PC-9 (cell line): ENCODE data around the gene GPBP1. TPM values are rescaled to one million over a fixed set of nuclear protein-coding genes. Genes with fewer than 3 reads are reported as not detected.

Source experiments
- BruUV-seq: library from RNA; stranded (reverse); fragments of 400-500 nt; replicated peaks from 2 replicates; lab custom pipeline; 2021; lab: Mats Ljungman, UMichigan
- CTCF ChIA-PET: fragments of 300-600 bp; sonication (Branson Sonifier 250); formaldehyde crosslinking; loops from one replicate; lab custom pipeline; 2022; ENCODE audit warnings: antibody characterized with exemption; lab: Charles Lee
- POLR2A ChIA-PET: fragments of 300-600 bp; sonication (Branson Sonifier 250); formaldehyde crosslinking; loops from one replicate; lab custom pipeline; 2022; ENCODE audit warnings: antibody characterized with exemption; ENCODE audit not compliant: unreplicated experiment; lab: Charles Lee
- DNase-seq, 2 experiments: peaks; one replicate each; pipeline versions ENCODE4 v3.0.0 to v3.0.0-alpha.2; 2015 to 2022; ENCODE audit warnings: mixed read lengths in 1 of 2
- H2AFZ ChIP-seq: fragments of 200-600 bp; sonication (generic); 2 replicates; pipeline ENCODE4 v1.8.1; 2017; ENCODE audit warnings: antibody characterized with exemption
- H3F3A ChIP-seq: fragments of 200-600 bp; sonication (generic); 2 replicates; pipeline ENCODE4 v1.8.1; 2017; ENCODE audit warnings: antibody characterized with exemption, mild to moderate bottlenecking, low read depth; ENCODE audit not compliant: insufficient read depth
- H3K27ac ChIP-seq: fragments of 200-600 bp; sonication (generic); 2 replicates; pipeline ENCODE4 v1.6.1; 2016; ENCODE audit warnings: mixed run types
- H3K27me3 ChIP-seq: fragments of 200-600 bp; sonication (generic); 2 replicates; pipeline ENCODE4 v1.6.1; 2016; ENCODE audit warnings: low read depth, mixed run types; ENCODE audit not compliant: insufficient read depth
- H3K36me3 ChIP-seq: fragments of 200-600 bp; sonication (generic); 2 replicates; pipeline ENCODE4 v1.6.1; 2016; ENCODE audit warnings: low read depth, mixed run types
- H3K4me1 ChIP-seq: fragments of 200-600 bp; sonication (generic); replicated peaks from 2 replicates; pipeline ENCODE4 v1.6.1; 2016; ENCODE audit warnings: mixed run types; ENCODE audit not compliant: insufficient read depth
- H3K4me2 ChIP-seq: fragments of 200-600 bp; sonication (generic); 2 replicates; pipeline ENCODE4 v1.6.1; 2017; ENCODE audit warnings: mixed run types
- H3K4me3 ChIP-seq: fragments of 200-600 bp; sonication (generic); 2 replicates; pipeline ENCODE4 v1.6.1; 2016; ENCODE audit warnings: mixed run types
- H3K79me2 ChIP-seq: fragments of 200-600 bp; sonication (generic); 2 replicates; pipeline ENCODE4 v1.6.1; 2017; ENCODE audit warnings: low read depth, mixed run types
- H3K9me2 ChIP-seq: fragments of 200-600 bp; sonication (generic); 2 replicates; pipeline ENCODE4 v1.8.1; 2017; ENCODE audit warnings: mild to moderate bottlenecking; ENCODE audit not compliant: insufficient read depth
- H3K9me3 ChIP-seq: fragments of 200-600 bp; sonication (generic); 2 replicates; pipeline ENCODE4 v1.8.1; 2016; ENCODE audit warnings: low read depth; ENCODE audit not compliant: insufficient read depth
- H4K20me1 ChIP-seq: fragments of 200-600 bp; sonication (generic); 2 replicates; pipeline ENCODE4 v1.8.1; 2017; ENCODE audit not compliant: insufficient read depth
- CTCF ChIP-seq: fragments of 200-600 bp; sonication (generic); conservative IDR thresholded peaks from 2 replicates; pipeline ENCODE4 v1.6.1; 2017; ENCODE audit warnings: mixed run types, antibody characterized with exemption, mild to moderate bottlenecking, moderate library complexity
- EZH2 ChIP-seq: fragments of 200-600 bp; sonication (generic); IDR thresholded peaks from 2 replicates; pipeline ENCODE4 v1.8.0; 2017; ENCODE audit warnings: antibody characterized with exemption, low read depth
- intact Hi-C: fragments of 100-400 bp; cut with micrococcal nuclease; formaldehyde crosslinking; loops from one replicate; pipeline ENCODE4 v1.10.0; 2022; ENCODE audit not compliant: unreplicated experiment
- total RNA-seq: library from RNA; stranded (reverse); gene quantifications from 2 replicates; pipeline ENCODE4 v1.2.3, GENCODE V29; 2021

GPBP1 gene
- total RNA-seq, 1 experiment from 2014 or later, result 75.0 TPM

GRCh38 chr5:57137401-57137800 lies 36.5 kb upstream of the GPBP1 start:
- Histone ChIP-seq H3F3A (no peaks in the 10 kb centered on the region), H3K4me3 (no peak overlapping the region), H3K9me3 (no peaks in the 10 kb centered on the region), H3K9me2 (no peaks in the 10 kb centered on the region), H3K79me2 (no peaks in the 10 kb centered on the region), H4K20me1 (no peaks in the 10 kb centered on the region), H3K27ac (no peak overlapping the region), H3K4me2 (no peak overlapping the region), H2AFZ (no peak overlapping the region), H3K36me3 (no peaks in the 10 kb centered on the region), H3K4me1 (no peaks in the 10 kb centered on the region), H3K27me3 (no peaks in the 10 kb centered on the region)
- intact Hi-C loops, result loop anchor here (5.0 kb wide), 1 partner anchor 140 kb away; no protein-coding TSS in a partner anchor
- BruUV-seq, result no TSS peak
- POLR2A ChIA-PET, result interaction anchor here (0.6 to 0.7 kb wide), 2 partner anchors 99 to 531 kb away, joined by 6 to 7 read pairs; no protein-coding TSS in a partner anchor
- no peak for TF ChIP-seq CTCF
- TF ChIP-seq EZH2, result no peak
- CTCF ChIA-PET, result interaction anchor here (0.5 to 1.2 kb wide), 5 partner anchors 9 to 642 kb away, joined by 3 to 9 read pairs (median 4); no protein-coding TSS in a partner anchor
- no peak for DNase-seq

GRCh38 chr5:57152316-57152715 lies 21.5 kb upstream of the GPBP1 start:
- no peaks in the 10 kb centered on the region for H3F3A ChIP-seq
- H3K9me3 ChIP-seq, result peaks cover 4% of the 10 kb centered on the region; the same call in 1 of the 2 replicates
- ChIA-PET CTCF (no interaction called here), POLR2A (no interaction called here)
- no peaks in the 10 kb centered on the region for H3K27me3 ChIP-seq
- no peaks in the 10 kb centered on the region for H3K36me3 ChIP-seq
- H3K9me2 ChIP-seq, result no peaks in the 10 kb centered on the region
- H3K4me2 ChIP-seq, result no peak overlapping the region
- BruUV-seq, result no TSS peak
- no peaks in the 10 kb centered on the region for H4K20me1 ChIP-seq
- no peak for TF ChIP-seq EZH2
- no peak for TF ChIP-seq CTCF
- no peak for DNase-seq
- H3K79me2 ChIP-seq, result no peaks in the 10 kb centered on the region
- no peak overlapping the region for H3K4me3 ChIP-seq
- H2AFZ ChIP-seq, result no peak overlapping the region
- intact Hi-C loops, result no loop called here
- H3K27ac ChIP-seq, result no peak overlapping the region
- no peaks in the 10 kb centered on the region for H3K4me1 ChIP-seq

GRCh38 chr5:57155033-57155432 lies 18.8 kb upstream of the GPBP1 start:
- TF ChIP-seq CTCF (no peak), EZH2 (no peak)
- H2AFZ ChIP-seq, result no peak overlapping the region
- no peak overlapping the region for H3K4me2 ChIP-seq
- ChIA-PET POLR2A (no interaction called here), CTCF (no interaction called here)
- intact Hi-C loops, result no loop called here
- no peak overlapping the region for H3K27ac ChIP-seq
- no peaks in the 10 kb centered on the region for H3K36me3 ChIP-seq
- no TSS peak for BruUV-seq
- no peak for DNase-seq
- no peaks in the 10 kb centered on the region for H3K4me1 ChIP-seq
- peaks cover 14% of the 10 kb centered on the region for H3K9me3 ChIP-seq
- H3K79me2 ChIP-seq, result no peaks in the 10 kb centered on the region
- H3F3A ChIP-seq, result no peaks in the 10 kb centered on the region
- no peaks in the 10 kb centered on the region for H3K27me3 ChIP-seq
- H4K20me1 ChIP-seq, result no peaks in the 10 kb centered on the region
- H3K9me2 ChIP-seq, result no peaks in the 10 kb centered on the region
- no peak overlapping the region for H3K4me3 ChIP-seq
